Measurements from ENCODE around the gene RXRB. TPM values are rescaled to one million over a fixed set of nuclear protein-coding genes. Genes with fewer than 3 reads are reported as not detected.
A peak's percentile ranks its signal among the peaks of the same experiment; 100 is the strongest.

Gene RXRB
- total and polyA plus RNA-seq, 7 donors: 19.2 to 45.9 (median 34.7) TPM

- Histone ChIP-seq H3K4me1 (peaks cover 19% of the 10 kb centered on the region), H3K27me3 (ENCODE audit: insufficient read depth in 3 of 3, low read length in 2 of 3) (no peaks in the 10 kb centered on the region), H3K4me3 (peak within 1 kb of the TSS; percentile 64), H3K9me3 (no peaks in the 10 kb centered on the region), H3K27ac (no peak within 1 kb of the TSS), H3K36me3 (ENCODE audit: insufficient read depth in 1 of 2, low read depth in 1 of 2) (peaks cover 8 to 34% of the 10 kb centered on the region in 2 donors)
- intact Hi-C loops (cut with DNase I): loop anchor here in 1 of 2 donors (10.0 kb wide), 1 partner anchor 997 kb away; the partner anchor contains the start of genes GPSM3 and PBX2
- DNase-seq: peak in 1 of 2 donors; percentile 58
- no peak for TF ChIP-seq CTCF (IDR thresholded peaks at IDR 0.05)
- ATAC-seq: peak; percentile 21 to 32 (median 24)
- 21 to 24% (median 24%) methylated on average over 31 to 35 of the region's 35 CpGs for WGBS, 3 donors
Measured at GRCh38 chr6:33192105-33192646, 8.3 kb downstream of the RXRB start, which contains the start of gene COL11A2. COL11A2 (minus strand) TSS chr6:33192467; CDS start chr6:33192240, 227 bp downstream.

DNA sequence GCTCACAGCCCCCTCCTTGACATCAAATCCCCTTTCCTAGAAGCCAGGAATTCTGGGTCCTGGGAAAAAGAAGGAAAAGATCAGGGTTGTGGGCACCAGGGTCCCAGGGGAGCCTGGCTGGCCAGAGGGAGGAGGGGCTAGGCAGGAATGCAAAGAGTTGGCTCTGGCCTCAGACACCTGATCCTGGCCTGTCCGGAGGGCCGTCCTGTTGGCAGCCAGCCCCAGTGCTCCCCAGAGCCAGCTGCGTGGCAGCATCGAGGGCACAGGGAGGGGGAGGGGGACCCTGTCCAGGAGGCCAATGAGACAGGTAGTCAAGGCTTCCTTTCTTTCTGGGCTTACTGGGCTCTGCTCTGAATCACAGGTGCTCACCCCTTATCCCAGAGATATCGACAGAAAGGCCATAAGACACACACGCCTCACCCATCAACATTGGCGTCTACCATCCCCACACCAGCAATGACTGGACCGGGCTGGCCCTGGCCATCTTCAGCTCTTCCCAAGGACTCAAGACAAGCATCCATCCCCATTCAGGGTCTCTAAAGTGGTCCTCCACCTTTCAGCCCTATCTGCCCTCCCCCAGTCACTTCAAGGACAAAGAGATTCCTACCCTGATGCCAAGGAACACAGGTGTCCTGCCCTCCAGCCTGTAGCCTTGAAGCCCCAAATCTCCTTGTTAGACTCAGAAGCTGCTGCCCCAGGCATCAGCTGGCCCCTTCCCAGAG is 8.9 kb downstream of the RXRB start:
- ATAC-seq (peak; percentile 36 to 54 (median 47)), DNase-seq (peak in 1 of 2 donors; percentile 62)
- H3K36me3 ChIP-seq (ENCODE audit: insufficient read depth in 1 of 2, low read depth in 1 of 2): peaks cover 8 to 28% of the 10 kb centered on the region in 2 donors
- peaks cover 19% of the 10 kb centered on the region for H3K4me1 ChIP-seq
- 28 to 38% (median 31%) methylated on average over 8 of the region's 8 CpGs for WGBS, 3 donors
- no peak for TF ChIP-seq CTCF (IDR thresholded peaks at IDR 0.05)
- intact Hi-C loops (cut with DNase I): loop anchor here in 1 of 2 donors (1.0 to 10.0 kb wide), 2 partner anchors 25 to 997 kb away; partner anchors contain the start of genes GPSM3 and PBX2
- no peaks in the 10 kb centered on the region for H3K9me3 ChIP-seq
- H3K27me3 ChIP-seq (ENCODE audit: insufficient read depth in 3 of 3, low read length in 2 of 3): no peaks in the 10 kb centered on the region
- H3K4me3 ChIP-seq: no peak overlapping the region
- no peak overlapping the region for H3K27ac ChIP-seq

GRCh38 chr6:33190504-33191107 is 9.9 kb downstream of the RXRB start:
- Histone ChIP-seq H3K27me3 (ENCODE audit: insufficient read depth in 3 of 3, low read length in 2 of 3) (no peaks in the 10 kb centered on the region), H3K4me1 (peaks cover 19% of the 10 kb centered on the region), H3K9me3 (no peaks in the 10 kb centered on the region), H3K4me3 (no peak overlapping the region), H3K27ac (no peak overlapping the region), H3K36me3 (ENCODE audit: insufficient read depth in 1 of 2, low read depth in 1 of 2) (peaks cover 3 to 19% of the 10 kb centered on the region in 2 donors)
- TF ChIP-seq CTCF (IDR thresholded peaks at IDR 0.05): no peak
- peak in 1 of 2 donors; percentile 13 for DNase-seq
- intact Hi-C loops (cut with DNase I): loop anchor here in 1 of 2 donors (1.0 to 10.0 kb wide), 2 partner anchors 24 to 996 kb away; partner anchors contain the start of genes GPSM3 and PBX2
- 77 to 80% (median 77%) methylated on average over 8 to 11 of the region's 11 CpGs for WGBS, 3 donors
- no peak for ATAC-seq

DNA sequence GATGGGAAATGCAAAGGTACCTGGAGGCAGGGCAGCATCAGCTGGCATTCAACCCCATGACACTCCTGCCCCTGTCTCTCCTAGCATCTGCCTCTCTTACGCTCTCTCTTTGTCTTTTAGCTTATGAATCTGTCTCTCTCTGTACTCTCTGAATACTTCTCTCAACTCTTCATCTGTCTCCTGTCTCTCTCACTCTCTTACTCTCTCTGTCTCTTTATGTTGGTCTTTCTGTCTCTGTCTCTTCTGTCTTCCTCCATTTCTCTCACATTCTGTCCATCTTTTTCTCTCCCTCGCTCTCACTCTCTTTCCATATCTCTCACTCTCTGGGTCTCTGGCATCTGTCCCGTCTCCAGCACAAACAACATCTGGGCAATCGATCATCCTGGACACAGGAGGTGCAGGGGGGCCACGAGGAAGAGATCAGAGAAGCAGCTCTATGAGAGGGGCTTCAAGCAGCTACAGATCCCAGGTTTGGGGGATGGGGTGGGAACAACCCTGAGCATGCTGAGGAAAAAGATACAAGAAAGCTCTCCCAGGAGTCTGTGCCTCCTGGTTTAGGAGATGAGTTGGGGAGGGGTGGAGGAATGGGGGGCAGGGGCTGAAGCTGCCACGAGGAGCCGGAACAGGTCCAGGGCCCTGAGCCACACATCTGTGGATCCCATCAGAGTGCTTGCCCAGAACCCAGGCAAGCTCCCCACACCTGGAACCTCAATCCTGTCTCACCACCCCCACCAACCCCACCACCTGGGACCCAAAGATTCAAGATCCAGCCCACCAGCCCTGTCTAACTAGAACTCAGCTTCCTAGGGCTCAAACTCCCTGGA is 10.6 kb downstream of the RXRB start:
- Histone ChIP-seq H3K4me3 (no peak overlapping the region), H3K27me3 (ENCODE audit: insufficient read depth in 3 of 3, low read length in 2 of 3) (no peaks in the 10 kb centered on the region), H3K4me1 (peaks cover 19% of the 10 kb centered on the region), H3K27ac (no peak overlapping the region), H3K9me3 (no peaks in the 10 kb centered on the region), H3K36me3 (ENCODE audit: insufficient read depth in 1 of 2, low read depth in 1 of 2) (peaks cover under 1 to 11% of the 10 kb centered on the region in 2 donors)
- peak in 1 of 2 donors; percentile 20 for DNase-seq
- TF ChIP-seq CTCF (IDR thresholded peaks at IDR 0.05): no peak
- intact Hi-C loops (cut with DNase I): loop anchor here in 1 of 2 donors (10.0 kb wide), 1 partner anchor 995 kb away; the partner anchor contains the start of genes GPSM3 and PBX2
- no peak for ATAC-seq
- WGBS, 3 donors: 45 to 49% (median 49%) methylated on average over 7 of the region's 7 CpGs

All from psoas muscle (tissue), 8 donors.